ENCODE data around the gene ADCY6. TPM values are rescaled to one million over a fixed set of nuclear protein-coding genes. Genes with fewer than 3 reads are reported as not detected.

The ADCY6 gene
- total RNA-seq, 1 experiment from 2014 or later = 19.0 TPM

DNA sequence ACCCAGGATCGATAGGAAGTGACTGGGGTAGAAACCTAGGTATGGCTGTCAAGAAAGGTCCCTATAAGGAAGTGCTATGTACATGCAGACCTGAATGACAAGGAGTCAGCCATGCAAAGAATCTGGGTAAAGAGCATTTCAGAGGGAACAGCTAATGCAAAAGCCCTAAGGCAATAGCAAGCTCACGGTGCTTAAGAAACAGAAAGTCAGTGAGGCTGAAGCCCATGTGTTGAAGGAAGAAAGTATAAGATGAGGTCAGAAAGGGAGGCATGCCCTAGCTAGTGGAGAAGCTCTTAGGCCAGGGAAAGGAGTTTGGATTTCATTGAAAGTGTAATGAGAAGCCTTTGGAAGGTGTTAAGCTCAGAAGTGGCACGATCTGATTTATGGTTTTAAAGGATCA lies 6.0 kb upstream of the ADCY6 start:
- Histone ChIP-seq H3K27me3 (ENCODE audit: low read length) (no peaks in the 10 kb centered on the region), H3K79me2 (ENCODE audit: low read length) (no peaks in the 10 kb centered on the region), H3K9ac (ENCODE audit: low read length) (no peak overlapping the region), H4K20me1 (ENCODE audit: low read length) (no peaks in the 10 kb centered on the region), H3F3A (ENCODE audit: low read length, unreplicated experiment) (no peaks in the 10 kb centered on the region), H3K9me2 (replicated peaks; ENCODE audit: low read length) (no peaks in the 10 kb centered on the region), H3K4me3 (ENCODE audit: low read length) (no peak overlapping the region), H3K9me3 (ENCODE audit: low read length) (no peaks in the 10 kb centered on the region), H3K4me2 (ENCODE audit: low read length) (peak overlapping the region; percentile 13; the same call in 1 of the 2 replicates), H3K36me3 (ENCODE audit: low read depth, low read length) (no peaks in the 10 kb centered on the region), H3K27ac (ENCODE audit: low read length) (no peak overlapping the region), H2AFZ (ENCODE audit: low read length) (peak overlapping the region; percentile 56; the same call in 1 of the 2 replicates), H3K4me1 (ENCODE audit: insufficient read depth, low read length) (peaks cover 14% of the 10 kb centered on the region)
- ATAC-seq = peak; percentile 39
- intact Hi-C loops (cut with micrococcal nuclease) = loop anchor here (5.0 kb wide), 1 partner anchor 253 kb away; no protein-coding TSS in a partner anchor
- TF ChIP-seq EZH2phosphoT487 (IDR thresholded peaks at IDR 0.05; ENCODE audit: borderline replicate concordance, low read length) (no peak), CTCF (conservative IDR thresholded peaks at IDR 0.05; ENCODE audit: low read depth, low read length) (no peak), EZH2 (IDR thresholded peaks at IDR 0.05; ENCODE audit: low read length, unreplicated experiment) (no peak)
- peak; percentile 71 for DNase-seq
- ChIA-PET POLR2A (ENCODE audit: unreplicated experiment) (interaction anchor here (0.5 kb wide), 1 partner anchor 43 kb away, joined by 3 read pairs; no protein-coding TSS in a partner anchor), CTCF (interaction anchor here (0.6 to 0.9 kb wide), 2 partner anchors 41 to 49 kb away, joined by 4 to 10 read pairs; no protein-coding TSS in a partner anchor)
- no TSS peak for BruUV-seq (replicated peaks)

DNA sequence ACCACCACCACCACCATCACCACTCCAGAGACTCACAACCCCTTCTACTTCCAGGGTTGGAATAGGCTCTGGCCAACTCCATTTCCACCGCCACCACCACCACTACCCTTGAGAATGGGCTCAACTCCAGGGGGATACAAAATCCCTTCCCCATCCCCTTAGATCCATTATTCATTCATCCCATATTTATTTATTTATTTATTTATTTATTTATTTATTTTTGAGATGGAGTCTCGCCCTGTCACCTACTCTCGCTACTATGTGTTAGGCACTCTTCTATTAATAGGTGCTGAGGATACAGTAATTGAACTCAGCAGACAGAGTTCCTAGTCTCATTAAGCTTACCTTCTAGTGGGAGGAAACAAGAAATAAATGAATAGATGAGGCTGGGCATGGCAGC lies 4.8 kb upstream of the ADCY6 start:
- Histone ChIP-seq H3K36me3 (ENCODE audit: low read depth, low read length) (no peaks in the 10 kb centered on the region), H2AFZ (ENCODE audit: low read length) (no peak overlapping the region), H3K4me3 (ENCODE audit: low read length) (no peak overlapping the region), H3F3A (ENCODE audit: low read length, unreplicated experiment) (no peaks in the 10 kb centered on the region), H4K20me1 (ENCODE audit: low read length) (no peaks in the 10 kb centered on the region), H3K9me3 (ENCODE audit: low read length) (no peaks in the 10 kb centered on the region), H3K4me1 (ENCODE audit: insufficient read depth, low read length) (peaks cover 18% of the 10 kb centered on the region), H3K4me2 (ENCODE audit: low read length) (no peak overlapping the region), H3K79me2 (ENCODE audit: low read length) (0 out of 2 replicates have a peak, but pooled peaks cover 3% of the 10 kb centered on the region), H3K27me3 (ENCODE audit: low read length) (no peaks in the 10 kb centered on the region), H3K9ac (ENCODE audit: low read length) (no peak overlapping the region), H3K27ac (ENCODE audit: low read length) (no peak overlapping the region), H3K9me2 (replicated peaks; ENCODE audit: low read length) (no peaks in the 10 kb centered on the region)
- BruUV-seq (replicated peaks) = no TSS peak
- TF ChIP-seq EZH2 (IDR thresholded peaks at IDR 0.05; ENCODE audit: low read length, unreplicated experiment) = no peak
- no peak for TF ChIP-seq CTCF (conservative IDR thresholded peaks at IDR 0.05; ENCODE audit: low read depth, low read length)
- TF ChIP-seq EZH2phosphoT487 (IDR thresholded peaks at IDR 0.05; ENCODE audit: borderline replicate concordance, low read length) = no peak
- intact Hi-C loops (cut with micrococcal nuclease) = no loop called here
- no peak for ATAC-seq
- CTCF ChIA-PET = interaction anchor here (0.6 kb wide), 1 partner anchor 138 kb away, joined by 3 read pairs; no protein-coding TSS in a partner anchor
- DNase-seq = no peak
- POLR2A ChIA-PET (ENCODE audit: unreplicated experiment) = no interaction called here

DNA sequence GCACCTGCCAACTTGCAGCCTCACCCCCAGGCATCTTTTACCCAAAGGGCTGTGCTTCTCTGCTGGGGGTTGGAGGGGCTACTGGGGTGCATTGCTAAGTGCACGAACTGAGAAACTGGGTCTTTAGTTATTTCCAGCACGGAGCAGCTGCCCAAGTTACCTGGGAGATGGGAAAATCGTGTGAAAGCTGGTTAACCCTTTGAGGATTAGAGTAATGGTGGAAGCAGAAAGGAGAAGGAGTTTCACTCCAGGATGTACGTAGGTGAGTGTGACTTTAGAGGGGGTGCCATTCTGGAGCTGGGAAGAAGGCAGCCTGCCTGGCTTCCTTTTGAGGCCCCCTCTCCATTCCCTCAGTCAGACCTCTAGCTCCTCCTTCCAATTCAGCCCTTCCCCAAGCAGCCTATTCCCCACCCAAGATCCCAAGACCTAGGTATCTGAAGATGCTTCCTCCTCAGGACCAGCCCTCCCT lies 1.0 kb upstream of the ADCY6 start:
- no peak for ATAC-seq
- no peaks in the 10 kb centered on the region for H3K9me3 ChIP-seq (ENCODE audit: low read length)
- no peak overlapping the region for H3K27ac ChIP-seq (ENCODE audit: low read length)
- H3K4me1 ChIP-seq (ENCODE audit: insufficient read depth, low read length) = peaks cover 22% of the 10 kb centered on the region
- H4K20me1 ChIP-seq (ENCODE audit: low read length) = no peaks in the 10 kb centered on the region
- H3K79me2 ChIP-seq (ENCODE audit: low read length) = peaks cover 36% of the 10 kb centered on the region
- peak overlapping the region; percentile 99 for H3K4me3 ChIP-seq (ENCODE audit: low read length)
- BruUV-seq (replicated peaks) = TSS peak; percentile 56
- H3K36me3 ChIP-seq (ENCODE audit: low read depth, low read length) = no peaks in the 10 kb centered on the region
- no peaks in the 10 kb centered on the region for H3F3A ChIP-seq (ENCODE audit: low read length, unreplicated experiment)
- no peaks in the 10 kb centered on the region for H3K9me2 ChIP-seq (replicated peaks; ENCODE audit: low read length)
- no peaks in the 10 kb centered on the region for H3K27me3 ChIP-seq (ENCODE audit: low read length)
- POLR2A ChIA-PET (ENCODE audit: unreplicated experiment) = interaction anchor here (0.7 kb wide), 1 partner anchor 1102 kb away, joined by 10 read pairs; no protein-coding TSS in a partner anchor
- peak overlapping the region; percentile 100 for H2AFZ ChIP-seq (ENCODE audit: low read length)
- CTCF ChIA-PET = interaction anchor here (0.6 to 1.0 kb wide), 2 partner anchors 25 to 577 kb away, joined by 5 read pairs; no protein-coding TSS in a partner anchor
- intact Hi-C loops (cut with micrococcal nuclease) = no loop called here
- peak overlapping the region; percentile 99 for H3K4me2 ChIP-seq (ENCODE audit: low read length)
- no peak for DNase-seq
- no peak for TF ChIP-seq EZH2phosphoT487 (IDR thresholded peaks at IDR 0.05; ENCODE audit: borderline replicate concordance, low read length)
- no peak for TF ChIP-seq EZH2 (IDR thresholded peaks at IDR 0.05; ENCODE audit: low read length, unreplicated experiment)
- TF ChIP-seq CTCF (conservative IDR thresholded peaks at IDR 0.05; ENCODE audit: low read depth, low read length) = no peak
- H3K9ac ChIP-seq (ENCODE audit: low read length) = no peak overlapping the region
